Adipocyte (in vitro differentiated cells): ENCODE results near the gene GOLT1A.

Source experiments
- DNase-seq: peaks from one replicate; pipeline ENCODE4 v3.0.0-alpha.2; 2015; ENCODE audit warnings: low read depth
- H3K27me3 ChIP-seq: replicated peaks from 2 replicates; pipeline ENCODE4 v1.7.0; 2013; ENCODE audit warnings: mild to moderate bottlenecking, low read length, moderate library complexity; ENCODE audit not compliant: control insufficient read depth, insufficient read depth
- H3K36me3 ChIP-seq: 2 replicates; pipeline ENCODE4 v1.7.0; 2013; ENCODE audit warnings: low read length, mild to moderate bottlenecking, moderate library complexity; ENCODE audit not compliant: control insufficient read depth, insufficient read depth, severe bottlenecking
- H3K4me1 ChIP-seq: 2 replicates; pipeline ENCODE4 v1.7.0; 2013; ENCODE audit warnings: mild to moderate bottlenecking, low read length, moderate library complexity; ENCODE audit not compliant: control insufficient read depth, insufficient read depth
- H3K4me3 ChIP-seq: 2 replicates; pipeline ENCODE4 v1.7.0; 2013; ENCODE audit warnings: mild to moderate bottlenecking, low read length, moderate library complexity
- H3K9ac ChIP-seq: 2 replicates; pipeline ENCODE4 v1.7.0; 2013; ENCODE audit warnings: mild to moderate bottlenecking, low read length, moderate library complexity
- H3K9me3 ChIP-seq: 2 replicates; pipeline ENCODE4 v1.7.0; 2013; ENCODE audit warnings: mild to moderate bottlenecking, low read length, moderate library complexity; ENCODE audit not compliant: control insufficient read depth

Gene GOLT1A

GRCh38 chr1:204216236-204216635, 2.4 kb upstream of the GOLT1A start:
- Histone ChIP-seq H3K36me3 (no peaks in the 10 kb centered on the region), H3K27me3 (peaks cover 33% of the 10 kb centered on the region), H3K9me3 (no peaks in the 10 kb centered on the region), H3K4me3 (no peak overlapping the region), H3K9ac (no peak overlapping the region), H3K4me1 (peaks cover 18% of the 10 kb centered on the region)
- no peak for DNase-seq

- H3K4me1 ChIP-seq: peaks cover 7% of the 10 kb centered on the region
- H3K36me3 ChIP-seq: no peaks in the 10 kb centered on the region
- no peaks in the 10 kb centered on the region for H3K9me3 ChIP-seq
- H3K4me3 ChIP-seq: no peak overlapping the region
- H3K27me3 ChIP-seq: peaks cover 41% of the 10 kb centered on the region
- H3K9ac ChIP-seq: no peak overlapping the region
- DNase-seq: no peak
Observed at GRCh38 chr1:204212715-204213114, 1.1 kb downstream of the GOLT1A start.

DNA sequence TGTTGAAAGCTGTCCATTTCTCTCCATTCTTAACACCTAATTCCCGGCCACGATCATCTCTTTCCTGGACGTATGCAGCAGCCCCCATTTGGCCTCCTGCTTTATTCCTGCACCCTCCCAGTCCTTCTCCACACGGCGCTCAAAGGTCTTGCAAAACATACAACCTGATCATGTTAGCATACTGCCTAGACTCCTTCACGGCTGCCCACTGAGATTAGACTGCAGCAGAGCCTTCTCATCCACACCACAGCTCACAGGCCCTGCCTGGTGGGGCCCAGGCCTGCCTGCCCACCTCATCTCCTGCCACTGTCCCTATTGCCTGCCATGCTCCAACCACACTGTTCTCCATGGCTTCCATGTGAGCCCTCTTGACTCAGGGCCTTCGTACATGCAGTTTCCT, 2.7 kb downstream of the GOLT1A start:
- no peaks in the 10 kb centered on the region for H3K9me3 ChIP-seq
- H3K9ac ChIP-seq: no peak overlapping the region
- H3K36me3 ChIP-seq: no peaks in the 10 kb centered on the region
- no peak overlapping the region for H3K4me3 ChIP-seq
- peaks cover 49% of the 10 kb centered on the region for H3K27me3 ChIP-seq
- DNase-seq: no peak
- peaks cover 9% of the 10 kb centered on the region for H3K4me1 ChIP-seq

DNA sequence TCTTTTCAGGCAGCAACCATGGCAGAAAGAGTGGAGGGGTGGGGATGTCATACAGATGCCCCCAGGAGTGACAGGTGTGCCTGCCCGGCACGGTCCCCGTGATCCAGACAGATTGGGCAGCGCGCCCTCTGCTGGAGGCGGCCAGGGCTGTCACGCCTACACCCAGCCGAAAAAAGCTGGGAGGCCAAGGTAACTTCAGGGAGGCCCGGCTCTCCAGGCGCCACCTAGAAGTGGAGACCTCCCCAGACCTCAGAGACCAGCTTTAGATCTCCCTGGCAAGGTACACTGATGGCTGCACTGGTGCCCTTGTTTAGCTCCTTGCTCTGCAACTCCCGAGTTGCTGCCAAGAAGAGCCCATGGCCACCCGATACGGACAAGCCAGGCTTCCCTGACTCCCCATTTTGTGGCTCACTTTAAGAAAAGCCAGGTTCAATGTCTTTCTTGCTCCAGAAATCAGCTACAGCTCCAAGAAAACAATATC, 6.6 kb downstream of the GOLT1A start:
- peak; percentile 80 for DNase-seq
- peaks cover 8% of the 10 kb centered on the region for H3K4me1 ChIP-seq
- H3K36me3 ChIP-seq: no peaks in the 10 kb centered on the region
- no peaks in the 10 kb centered on the region for H3K9me3 ChIP-seq
- peaks cover 68% of the 10 kb centered on the region for H3K27me3 ChIP-seq
- H3K4me3 ChIP-seq: no peak overlapping the region
- H3K9ac ChIP-seq: no peak overlapping the region

- peak; percentile 60 for DNase-seq
- Histone ChIP-seq H3K9me3 (no peaks in the 10 kb centered on the region), H3K4me3 (no peak overlapping the region), H3K36me3 (no peaks in the 10 kb centered on the region), H3K9ac (no peak overlapping the region), H3K27me3 (peaks cover 66% of the 10 kb centered on the region), H3K4me1 (peaks cover 8% of the 10 kb centered on the region)
Observed at GRCh38 chr1:204206121-204206520, 7.7 kb downstream of the GOLT1A start.

GRCh38 chr1:204205486-204205885, 8.3 kb downstream of the GOLT1A start:
- peak; percentile 33 for DNase-seq
- H3K4me1 ChIP-seq: peaks cover 8% of the 10 kb centered on the region
- no peak overlapping the region for H3K4me3 ChIP-seq
- no peaks in the 10 kb centered on the region for H3K9me3 ChIP-seq
- H3K9ac ChIP-seq: no peak overlapping the region
- peaks cover 70% of the 10 kb centered on the region for H3K27me3 ChIP-seq
- H3K36me3 ChIP-seq: no peaks in the 10 kb centered on the region

- H3K27me3 ChIP-seq: peaks cover 70% of the 10 kb centered on the region
- H3K9me3 ChIP-seq: no peaks in the 10 kb centered on the region
- no peak overlapping the region for H3K9ac ChIP-seq
- H3K4me3 ChIP-seq: no peak overlapping the region
- H3K36me3 ChIP-seq: no peaks in the 10 kb centered on the region
- no peak for DNase-seq
- H3K4me1 ChIP-seq: peaks cover 8% of the 10 kb centered on the region
Observed at GRCh38 chr1:204204944-204205343, 8.8 kb downstream of the GOLT1A start.

DNA sequence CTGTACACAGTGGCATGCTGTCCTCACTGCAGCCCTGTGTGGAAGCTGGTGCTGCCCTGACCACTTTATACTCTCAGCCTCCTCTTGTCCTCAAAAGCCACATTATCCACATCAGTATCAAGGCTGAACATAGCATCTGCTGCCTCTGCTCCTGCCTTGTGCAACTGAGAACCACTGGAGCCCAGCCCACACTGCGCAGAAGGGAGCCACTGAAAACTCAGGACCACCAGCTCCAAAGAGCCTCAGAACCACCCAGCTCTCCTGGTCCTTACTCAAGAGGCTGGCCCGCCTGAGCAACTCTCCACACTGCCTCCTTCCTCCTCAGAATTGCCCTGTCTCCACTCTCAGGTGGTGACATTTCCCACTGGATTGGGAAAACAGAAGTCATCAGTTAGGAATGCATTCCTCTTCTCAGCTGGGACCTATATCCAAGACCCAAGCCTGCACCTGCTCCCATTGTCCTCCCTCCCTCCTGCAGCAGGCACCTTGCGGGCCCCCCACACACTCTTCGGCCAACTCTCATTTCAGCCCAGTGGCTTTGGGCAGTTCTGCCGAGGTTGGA, 10.5 kb downstream of the GOLT1A start:
- DNase-seq: no peak
- Histone ChIP-seq H3K27me3 (peaks cover 67% of the 10 kb centered on the region), H3K9ac (no peak overlapping the region), H3K4me1 (peaks cover 15% of the 10 kb centered on the region), H3K36me3 (no peaks in the 10 kb centered on the region), H3K4me3 (no peak overlapping the region), H3K9me3 (no peaks in the 10 kb centered on the region)

DNA sequence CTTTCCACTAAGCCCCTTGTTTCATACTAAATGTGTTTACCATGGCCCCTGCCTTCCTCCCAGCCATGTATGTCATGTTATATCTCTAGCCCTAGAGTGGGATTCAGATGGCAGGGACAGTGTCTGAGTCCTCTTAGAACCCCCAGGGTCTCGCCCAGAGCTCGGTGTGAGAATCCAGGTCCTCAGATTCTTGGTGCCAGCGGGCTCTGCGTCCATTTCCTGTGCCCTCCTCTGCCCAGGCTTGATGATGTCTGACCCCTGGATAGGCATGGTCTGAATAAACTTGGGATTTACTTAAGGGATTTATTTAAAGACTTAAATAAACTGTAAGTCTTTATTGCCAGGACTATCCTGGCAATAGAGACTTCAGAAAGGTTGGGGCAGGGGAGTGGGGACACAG, 11.3 kb downstream of the GOLT1A start:
- Histone ChIP-seq H3K9ac (no peak overlapping the region), H3K36me3 (no peaks in the 10 kb centered on the region), H3K4me1 (peaks cover 15% of the 10 kb centered on the region), H3K9me3 (no peaks in the 10 kb centered on the region), H3K4me3 (no peak overlapping the region), H3K27me3 (peaks cover 67% of the 10 kb centered on the region)
- DNase-seq: no peak

- Histone ChIP-seq H3K36me3 (no peaks in the 10 kb centered on the region), H3K4me3 (no peak overlapping the region), H3K9me3 (no peaks in the 10 kb centered on the region), H3K4me1 (peaks cover 15% of the 10 kb centered on the region), H3K9ac (no peak overlapping the region), H3K27me3 (peaks cover 68% of the 10 kb centered on the region)
- DNase-seq: no peak
Observed at GRCh38 chr1:204201348-204202040, 12.3 kb downstream of the GOLT1A start.

DNA sequence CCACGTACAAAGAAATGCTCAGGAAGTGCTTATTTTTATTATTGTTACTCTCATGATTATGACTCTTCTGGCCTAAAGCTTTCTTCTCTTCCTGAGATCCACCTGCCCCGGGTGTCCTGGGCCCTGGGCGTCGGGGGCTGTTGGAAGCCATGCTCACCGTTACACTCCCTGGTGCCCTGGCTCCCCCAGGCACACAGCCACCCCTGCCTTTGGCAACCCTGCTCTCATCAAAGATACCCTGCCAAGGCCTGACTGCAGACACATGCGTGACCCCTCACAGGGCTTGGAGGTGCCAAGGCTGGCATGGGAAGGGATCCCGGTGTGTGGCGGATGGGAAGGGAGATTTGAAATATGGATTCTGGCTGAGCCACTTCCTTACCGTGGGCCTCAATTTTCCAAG, 14.2 kb downstream of the GOLT1A start:
- Histone ChIP-seq H3K4me1 (peaks cover 7% of the 10 kb centered on the region), H3K4me3 (no peak overlapping the region), H3K9me3 (no peaks in the 10 kb centered on the region), H3K27me3 (peaks cover 76% of the 10 kb centered on the region), H3K36me3 (no peaks in the 10 kb centered on the region), H3K9ac (no peak overlapping the region)
- DNase-seq: no peak
